ENCODE data around the gene TBX1.

TBX1 gene

GRCh38 chr22:19814428-19814827, 53.9 kb downstream of the TBX1 start:
- TF ChIP-seq CTCF (IDR thresholded peaks at IDR 0.05; ENCODE audit: low read depth, low read length), result no peak
- no peak overlapping the region for H3K4me3 ChIP-seq (ENCODE audit: low read depth, low read length)

GRCh38 chr22:19815093-19815822, 54.7 kb downstream of the TBX1 start:
- no peak for TF ChIP-seq CTCF (IDR thresholded peaks at IDR 0.05; ENCODE audit: low read depth, low read length)
- H3K4me3 ChIP-seq (ENCODE audit: low read depth, low read length), result no peak overlapping the region

GRCh38 chr22:19815823-19816290, 55.3 kb downstream of the TBX1 start:
- TF ChIP-seq CTCF (IDR thresholded peaks at IDR 0.05; ENCODE audit: low read depth, low read length), result no peak
- no peak overlapping the region for H3K4me3 ChIP-seq (ENCODE audit: low read depth, low read length)

- TF ChIP-seq CTCF (IDR thresholded peaks at IDR 0.05; ENCODE audit: low read depth, low read length), result no peak
- H3K4me3 ChIP-seq (ENCODE audit: low read depth, low read length), result no peak overlapping the region
These were observed 56.0 kb downstream of the TBX1 start for GRCh38 chr22:19816372-19817119.
